GM19395 (cell line): Measurements from ENCODE around the gene TBC1D8.
"Not testable (repeated sequence)": the region's sequence is repeated elsewhere in the genome, so short reads cannot be mapped to it uniquely, and the experiment has no call there.

Experiments used
- ATAC-seq: cut with Tn5 transposase; IDR thresholded peaks from one replicate; pipeline ENCODE4 v1.9.1; 2021; ENCODE audit warnings: mild to moderate bottlenecking, moderate library complexity; ENCODE audit not compliant: unreplicated experiment

TBC1D8 gene

DNA sequence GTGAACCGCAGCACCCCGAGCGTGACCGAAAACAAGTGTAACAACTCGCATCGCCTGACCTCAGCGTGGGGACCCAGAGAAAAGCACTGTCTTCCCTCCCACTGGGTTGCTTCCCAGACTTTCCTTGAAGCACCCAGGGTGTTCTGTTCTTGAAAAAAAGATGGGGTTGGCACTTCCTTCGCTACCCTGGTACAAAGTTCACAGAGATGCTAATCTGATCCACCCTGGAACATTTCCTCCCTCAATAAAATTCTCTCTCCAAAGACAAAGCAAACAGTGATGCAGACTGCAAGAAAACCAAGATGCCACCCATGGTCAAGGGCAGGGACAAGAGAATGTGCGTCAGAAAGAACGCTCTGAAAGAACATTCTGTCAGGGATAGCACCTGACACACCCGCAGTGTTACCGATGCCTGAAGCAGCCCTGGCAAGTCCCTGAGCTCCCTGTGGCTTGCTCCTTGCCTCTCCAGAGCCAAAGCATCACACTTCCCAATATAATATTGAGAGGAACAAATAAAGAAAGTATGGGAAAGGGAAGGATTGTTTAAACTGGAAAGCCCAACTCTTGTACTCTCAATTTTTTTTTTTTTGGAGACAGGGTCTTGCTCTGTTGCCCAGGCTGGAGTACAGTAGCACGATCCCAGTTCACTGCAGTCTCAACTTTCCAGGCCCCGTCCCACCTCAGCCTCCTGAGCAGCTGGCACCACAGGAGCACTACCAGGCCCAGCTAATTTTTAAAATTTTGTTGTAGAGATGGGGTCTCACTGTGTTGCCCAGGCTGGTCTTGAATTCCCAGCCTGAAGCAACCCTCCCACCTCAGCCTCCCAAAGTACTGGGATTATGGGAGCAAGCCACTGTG lies 70.7 kb downstream of the TBC1D8 start:
- ATAC-seq: no peak

GRCh38 chr2:101076581-101076980 lies 74.6 kb downstream of the TBC1D8 start:
- ATAC-seq: no peak

DNA sequence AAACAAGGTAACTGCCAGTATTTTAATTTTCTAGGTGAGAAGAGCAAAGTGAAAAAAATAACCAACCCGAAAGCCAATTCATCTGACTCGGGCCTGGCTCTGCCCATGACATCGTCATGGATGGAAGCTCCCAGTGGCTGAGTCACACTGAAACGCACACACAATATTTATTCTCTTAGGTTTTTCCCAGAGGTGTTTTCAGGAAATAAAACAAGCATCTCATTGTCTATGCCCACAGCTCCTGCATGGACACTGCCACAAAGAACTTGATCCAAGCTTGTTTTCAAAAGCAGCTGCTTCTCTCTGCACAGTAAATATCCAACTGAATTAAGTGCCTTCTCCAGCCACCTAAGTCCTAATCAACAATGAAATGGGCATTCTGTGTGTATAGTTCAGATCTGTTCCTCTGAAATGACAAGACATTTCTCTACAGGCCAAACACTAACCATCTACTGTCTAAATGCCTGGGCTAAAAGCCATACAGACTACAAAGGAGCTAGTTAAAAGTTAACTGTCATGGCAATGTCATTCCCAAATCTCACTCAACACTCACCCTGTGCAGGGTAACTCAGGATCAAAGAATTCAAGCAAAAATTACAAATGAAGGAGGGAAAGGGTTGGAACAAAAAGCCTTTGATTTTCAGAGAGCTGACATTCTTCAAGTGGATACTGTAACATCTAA lies 86.2 kb downstream of the TBC1D8 start:
- peak; percentile 67 for ATAC-seq

DNA sequence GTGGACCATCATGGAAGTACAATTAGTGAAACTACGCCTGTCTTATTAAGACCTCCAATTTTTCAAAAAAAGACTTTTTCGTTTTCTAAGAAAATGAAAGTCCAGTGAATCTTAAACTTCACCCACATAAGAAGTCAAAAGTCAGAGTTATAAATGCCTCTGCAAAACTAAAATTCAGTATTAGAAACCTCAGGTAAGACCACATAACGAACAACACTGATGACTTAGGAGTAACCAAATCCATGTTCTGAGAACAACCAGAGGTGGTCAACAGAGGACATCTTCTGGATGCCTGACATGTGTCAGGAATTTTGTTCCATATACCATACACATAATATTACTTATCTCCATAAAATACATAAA lies 86.7 kb downstream of the TBC1D8 start:
- no peak for ATAC-seq

- ATAC-seq: no peak
Observed at GRCh38 chr2:101064125-101064502, 87.1 kb downstream of the TBC1D8 start.

DNA sequence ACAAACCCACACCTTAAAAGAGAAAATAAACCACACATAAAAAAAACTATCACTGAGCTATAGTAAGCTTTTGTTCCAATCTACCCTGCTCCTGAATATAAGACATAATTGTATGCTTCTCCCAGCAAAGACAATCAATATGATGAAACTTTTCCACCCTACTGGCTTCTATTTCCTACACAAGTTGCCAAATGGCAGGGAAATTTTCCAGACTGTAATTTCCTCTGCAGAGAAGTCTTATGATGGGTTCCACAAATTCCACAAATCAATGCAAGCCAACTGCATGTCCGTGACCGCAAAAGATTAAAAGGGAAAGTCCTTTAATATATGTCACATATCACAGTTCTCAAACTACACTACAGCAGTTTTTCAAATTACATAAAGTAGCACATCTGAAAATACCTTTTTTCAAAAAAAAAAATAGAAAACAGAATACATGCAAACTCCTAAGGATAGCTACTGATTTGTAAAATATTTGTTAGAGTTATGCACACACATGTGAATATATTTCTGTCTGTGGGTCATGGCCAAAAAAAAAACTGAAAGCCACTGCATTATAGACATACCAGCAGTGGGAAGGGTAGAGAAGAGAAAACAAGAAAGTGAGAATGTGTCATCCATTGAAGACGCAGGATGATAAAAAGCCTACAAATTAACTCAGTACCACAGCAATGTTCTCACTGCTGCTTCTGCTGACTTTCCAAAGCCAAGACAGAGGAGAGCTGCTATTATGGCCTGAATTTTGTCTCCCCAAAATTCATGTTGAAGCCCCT lies 87.6 kb downstream of the TBC1D8 start:
- ATAC-seq: no peak

- ATAC-seq: no peak
Observed at GRCh38 chr2:101058386-101058785, 92.8 kb downstream of the TBC1D8 start.

DNA sequence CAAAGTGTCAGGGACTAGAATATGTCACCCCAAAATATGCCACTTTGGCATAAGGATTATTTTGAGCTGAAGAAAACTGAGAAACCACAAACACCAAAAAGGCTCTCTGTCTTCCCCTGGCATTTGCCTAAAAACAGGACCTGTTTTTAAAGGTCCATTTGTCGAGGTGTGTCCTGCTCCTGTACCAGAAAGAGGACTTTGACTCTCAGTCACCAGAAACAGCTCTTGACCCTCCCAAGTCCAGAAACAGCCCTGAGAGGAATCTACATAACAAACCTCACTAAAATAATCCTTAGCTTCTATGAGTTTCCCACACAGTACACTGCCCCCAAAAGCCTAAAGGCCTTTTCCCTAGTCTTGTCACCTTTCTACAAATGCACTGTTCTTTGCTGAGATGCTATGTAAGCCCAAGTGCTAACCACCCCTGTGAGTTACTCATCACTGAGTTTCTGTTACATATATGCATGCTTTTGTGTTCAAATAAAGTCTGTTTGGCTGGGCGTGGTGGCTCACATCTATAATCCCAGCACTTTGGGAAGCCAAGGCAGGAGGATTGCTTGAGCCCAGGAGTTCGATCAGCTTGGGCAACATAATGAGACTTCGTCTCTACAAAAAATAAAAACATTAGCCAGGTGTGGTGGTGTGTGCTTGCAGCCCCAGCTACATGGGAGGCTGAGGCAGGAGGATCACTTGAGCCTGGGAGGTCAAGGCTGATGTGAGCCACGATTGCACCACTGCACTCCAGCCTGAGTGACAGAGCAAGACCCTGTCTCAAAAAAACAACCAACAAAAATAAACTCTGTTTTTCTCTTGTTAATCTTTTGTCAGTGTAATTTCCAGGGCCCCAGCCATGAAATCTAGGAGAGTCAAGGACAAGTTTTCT lies 93.9 kb downstream of the TBC1D8 start:
- ATAC-seq: no peak

DNA sequence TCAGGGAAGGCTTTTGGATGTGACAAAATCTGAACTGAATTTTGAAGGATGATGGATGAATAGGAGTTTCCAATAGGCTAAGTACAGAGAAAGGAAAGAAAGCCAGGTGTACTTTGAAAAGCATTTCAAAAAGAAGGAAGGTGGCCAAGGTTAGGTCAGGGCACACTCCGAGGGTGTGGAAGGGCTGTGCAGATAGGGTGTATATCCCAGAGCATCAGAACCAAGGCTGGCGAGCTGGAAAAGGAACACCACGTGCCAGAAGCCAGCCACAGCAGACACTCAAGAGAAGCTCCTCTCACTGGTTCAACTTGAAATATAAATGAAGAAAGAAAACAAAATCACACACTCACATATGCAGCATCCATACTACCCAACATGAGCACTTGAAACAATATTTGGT lies 98.1 kb downstream of the TBC1D8 start:
- no peak for ATAC-seq

GRCh38 chr2:101052147-101052546 lies 99.0 kb downstream of the TBC1D8 start:
- no peak for ATAC-seq

DNA sequence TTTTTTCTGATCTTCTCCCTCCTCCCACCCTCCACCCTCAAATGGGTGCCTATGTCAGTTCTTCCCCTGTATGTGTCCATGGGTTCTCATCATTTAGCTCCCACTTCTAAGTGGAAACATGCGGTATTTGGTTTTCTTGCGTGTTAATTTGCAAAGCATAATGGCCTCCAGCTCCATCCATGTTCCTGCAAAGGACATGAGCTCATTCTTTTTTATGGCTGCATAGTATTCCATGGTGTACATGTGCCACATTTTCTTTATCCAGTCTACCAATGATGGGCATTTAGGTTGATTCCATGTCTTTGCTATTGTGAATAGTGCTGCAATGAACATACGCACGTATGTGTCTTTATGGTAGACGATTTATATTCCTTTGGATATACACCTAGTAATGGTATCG lies 100.3 kb downstream of the TBC1D8 start:
- not testable (repeated sequence) for ATAC-seq

- ATAC-seq: no peak
Observed at GRCh38 chr2:101048756-101049155, 102.4 kb downstream of the TBC1D8 start.

DNA sequence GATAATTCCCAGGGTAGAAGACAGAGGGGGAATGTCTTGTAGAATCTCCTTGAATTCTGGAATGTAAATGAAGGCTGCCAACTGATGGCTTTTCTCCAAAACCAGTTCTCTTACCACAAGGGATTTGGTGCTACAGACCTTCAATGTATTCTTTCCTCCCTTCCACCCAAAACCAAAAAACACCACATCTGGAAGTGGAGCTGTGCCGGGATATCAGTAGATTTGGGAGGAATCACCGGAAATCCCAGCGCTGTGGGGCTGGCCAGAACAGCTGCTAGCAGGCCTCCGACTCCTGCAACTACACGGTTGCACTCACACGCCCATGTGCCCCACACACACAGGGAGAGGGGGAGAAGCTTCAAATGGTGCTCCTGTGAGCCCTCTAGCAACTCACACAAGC lies 103.4 kb downstream of the TBC1D8 start:
- ATAC-seq: no peak

DNA sequence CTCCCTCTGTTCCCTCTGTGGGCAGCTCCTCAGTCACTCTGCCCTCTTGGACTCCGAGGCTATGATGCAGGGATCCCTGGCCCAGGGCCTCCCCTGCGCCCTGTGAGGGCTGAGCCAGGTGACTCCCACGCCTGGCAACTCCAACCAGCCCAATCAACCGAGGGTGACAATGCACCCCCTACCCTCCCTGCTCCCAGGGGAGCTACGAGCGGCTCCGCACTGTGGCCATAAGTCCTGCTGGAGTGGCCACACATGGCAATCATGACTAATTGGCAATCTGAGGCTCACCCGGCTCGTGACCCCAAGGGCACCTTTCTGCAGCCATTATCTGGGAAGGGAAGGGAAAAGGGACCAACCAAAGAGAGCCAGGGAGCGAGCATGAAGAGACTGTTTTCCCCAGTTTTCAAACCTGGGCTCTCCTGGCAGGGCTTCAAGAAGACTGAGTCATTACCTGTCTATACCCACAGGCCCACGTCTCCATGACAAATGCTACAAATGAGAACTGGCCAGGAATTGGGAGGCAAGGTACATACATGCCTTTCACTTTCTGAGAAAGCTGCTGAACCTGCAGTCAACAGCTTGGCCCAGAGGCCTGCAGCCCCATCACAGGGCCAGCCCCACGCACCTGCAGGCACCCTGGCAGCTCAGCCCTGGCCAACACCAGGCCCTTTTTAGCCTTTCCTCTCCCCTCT lies 104.0 kb downstream of the TBC1D8 start:
- ATAC-seq: no peak

GRCh38 chr2:101045330-101045729 lies 105.9 kb downstream of the TBC1D8 start:
- ATAC-seq: no peak

- ATAC-seq: no peak
Observed at GRCh38 chr2:101041413-101041812, 109.8 kb downstream of the TBC1D8 start.

DNA sequence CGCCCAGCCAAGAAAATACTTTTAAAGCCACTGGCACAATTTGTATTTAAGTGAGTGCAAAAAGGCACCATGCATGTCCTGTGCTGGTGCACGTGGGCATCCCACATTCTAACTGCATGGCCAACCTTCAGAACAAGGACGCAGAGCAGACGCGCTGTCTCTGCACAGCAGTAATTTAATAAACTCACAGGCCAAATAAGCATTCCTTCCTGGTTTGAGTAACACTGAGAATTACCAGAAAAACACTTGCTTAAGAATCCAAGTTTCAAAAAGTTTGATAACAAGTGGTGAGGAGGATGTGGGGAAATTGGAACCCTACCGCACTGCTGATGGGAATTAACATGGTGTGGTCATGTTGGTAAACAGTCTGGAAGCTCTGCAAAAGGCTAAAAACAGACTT lies 110.4 kb downstream of the TBC1D8 start:
- ATAC-seq: no peak

DNA sequence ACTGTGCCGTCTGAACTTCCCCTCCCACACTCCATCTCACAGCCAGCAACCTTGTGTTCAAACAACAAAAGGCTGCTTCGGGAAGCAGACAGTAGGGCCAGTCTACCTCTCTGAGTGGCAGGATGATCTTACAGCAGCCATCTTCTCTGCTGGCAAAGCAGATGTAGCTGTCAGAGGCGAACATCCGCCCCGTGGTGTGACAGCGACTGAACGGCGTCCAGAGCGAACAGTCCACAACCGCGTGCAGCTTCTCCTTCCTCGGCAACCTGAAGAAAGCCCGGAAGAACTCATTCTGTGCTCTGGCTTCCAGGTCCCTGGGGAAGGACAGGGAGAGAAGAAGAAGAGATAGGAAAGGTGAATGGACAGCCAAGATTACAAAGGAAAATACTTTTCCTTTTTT lies 111.1 kb downstream of the TBC1D8 start:
- no peak for ATAC-seq

DNA sequence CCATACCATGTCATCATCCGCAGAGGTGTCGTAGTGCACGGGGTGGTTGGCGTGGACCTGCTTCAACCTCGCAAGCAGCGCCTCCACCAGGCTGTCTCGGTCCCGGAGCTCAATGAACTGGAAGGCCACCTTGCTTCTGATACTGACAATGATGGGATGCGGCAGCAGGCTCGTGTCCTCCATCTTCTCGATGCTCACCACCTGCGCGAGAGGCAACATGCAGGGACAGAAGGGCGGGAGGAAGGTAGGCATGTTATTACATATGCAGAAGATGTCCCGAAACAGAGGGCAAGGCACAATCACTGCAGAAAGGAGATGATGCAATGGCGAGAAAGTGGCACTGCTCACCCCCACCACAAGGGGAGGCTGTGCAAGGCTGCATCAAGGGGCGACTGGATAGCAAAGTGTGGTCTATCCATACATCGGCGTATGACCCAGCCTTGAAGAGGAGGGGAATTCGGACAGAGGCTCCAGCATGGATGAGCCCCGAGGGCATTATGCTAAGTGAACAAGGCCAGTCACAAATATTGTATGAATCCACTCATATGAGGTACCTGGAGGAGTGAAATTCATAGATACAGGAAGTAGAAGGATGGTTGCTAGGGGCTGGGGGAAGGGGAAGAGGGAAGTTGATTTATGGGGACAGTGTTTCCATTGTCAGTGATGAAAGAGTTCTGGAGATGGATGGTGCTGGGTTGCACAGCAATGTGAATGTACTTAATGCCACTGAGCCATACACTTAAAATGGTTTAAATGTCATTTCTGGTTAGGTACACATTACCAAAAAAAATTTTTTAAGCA lies 112.5 kb downstream of the TBC1D8 start:
- no peak for ATAC-seq
